HEK293 (cell line): Measurements from ENCODE around the gene COX19.

Experiments
- CTCF ChIA-PET: fragments of 350-600 bp; formaldehyde crosslinking; extraction: SDS; loops from one replicate; lab custom pipeline; 2021; ENCODE audit warnings: antibody characterized with exemption; lab: Yijun Ruan, JAX
- POLR2A ChIA-PET: fragments of 300-600 bp; formaldehyde crosslinking; extraction: SDS; loops from one replicate; lab custom pipeline; 2020; ENCODE audit warnings: antibody characterized with exemption, inconsistent platforms; lab: Yijun Ruan, JAX
- H3K27ac ChIP-seq: fragments of 200-500 bp; sonication (Bioruptor generic); 2 replicates; pipeline ENCODE4 v1.5.1; 2014; ENCODE audit warnings: low read depth, low read length, control low read depth, inconsistent platforms; ENCODE audit errors: extremely low read depth
- H3K36me3 ChIP-seq, 2 experiments: fragments of 200-500 bp in 1 of 2; sonication (Bioruptor generic) in 1 of 2; 1 replicate in 1 of 2; 2 replicates in 1 of 2; pipeline ENCODE4 v1.5.1; 2014 to 2017; ENCODE audit warnings: inconsistent platforms in 2 of 2, low read length in 2 of 2; ENCODE audit not compliant: control insufficient read depth in 2 of 2, insufficient read depth in 1 of 2
- H3K4me1 ChIP-seq: fragments of 200-500 bp; sonication (Bioruptor generic); 2 replicates; pipeline ENCODE4 v1.5.1; 2014; ENCODE audit warnings: mild to moderate bottlenecking, low read length, inconsistent platforms; ENCODE audit not compliant: control insufficient read depth, insufficient read depth
- H3K4me3 ChIP-seq: 2 replicates; pipeline ENCODE4 v1.5.1; 2011; ENCODE audit warnings: low read depth, mild to moderate bottlenecking, control low read depth, low read length, moderate library complexity
- H3K9me3 ChIP-seq: fragments of 200-500 bp; sonication (Bioruptor generic); 2 replicates; pipeline ENCODE4 v1.5.1; 2014; ENCODE audit warnings: low read depth, low read length, inconsistent platforms; ENCODE audit not compliant: control insufficient read depth, insufficient read depth
- GLIS1 ChIP-seq: fragments of 450-650 bp; formaldehyde crosslinking; IDR thresholded peaks from 2 replicates; pipeline ENCODE4 v1.5.1; 2016; ENCODE audit warnings: missing biosample characterization, missing genetic modification characterization
- GLIS2 ChIP-seq: fragments of 450-650 bp; formaldehyde crosslinking; IDR thresholded peaks from 2 replicates; pipeline ENCODE4 v1.5.1; 2016; ENCODE audit warnings: missing biosample characterization, missing genetic modification characterization
- OVOL3 ChIP-seq: fragments of 450-650 bp; formaldehyde crosslinking; IDR thresholded peaks from 2 replicates; pipeline ENCODE4 v1.5.1; 2016; ENCODE audit warnings: missing biosample characterization, missing genetic modification characterization
- PATZ1 ChIP-seq: fragments of 450-650 bp; formaldehyde crosslinking; IDR thresholded peaks from 2 replicates; pipeline ENCODE4 v1.5.1; 2016; ENCODE audit warnings: missing biosample characterization, missing genetic modification characterization
- SCRT1 ChIP-seq: fragments of 450-650 bp; formaldehyde crosslinking; IDR thresholded peaks from 2 replicates; pipeline ENCODE4 v1.5.1; 2016; ENCODE audit warnings: missing biosample characterization, missing genetic modification characterization, borderline replicate concordance
- SP7 ChIP-seq: fragments of 450-650 bp; formaldehyde crosslinking; IDR thresholded peaks from 2 replicates; pipeline ENCODE4 v1.5.1; 2016; ENCODE audit warnings: missing biosample characterization, missing genetic modification characterization
- YY2 ChIP-seq: fragments of 450-650 bp; formaldehyde crosslinking; IDR thresholded peaks from 2 replicates; pipeline ENCODE4 v1.5.1; 2016; ENCODE audit warnings: missing biosample characterization, missing genetic modification characterization
- ZBTB20 ChIP-seq: fragments of 450-650 bp; formaldehyde crosslinking; IDR thresholded peaks from 2 replicates; pipeline ENCODE4 v1.5.1; 2016; ENCODE audit warnings: missing biosample characterization, missing genetic modification characterization
- ZBTB44 ChIP-seq: fragments of 450-650 bp; IDR thresholded peaks from 2 replicates; pipeline ENCODE4 v1.5.1; 2018; ENCODE audit warnings: missing biosample characterization, mild to moderate bottlenecking, missing genetic modification characterization
- ZNF19 ChIP-seq: fragments of 450-650 bp; formaldehyde crosslinking; IDR thresholded peaks from 2 replicates; pipeline ENCODE4; 2016; ENCODE audit warnings: missing biosample characterization, missing genetic modification characterization, low read depth
- ZNF623 ChIP-seq: fragments of 450-650 bp; formaldehyde crosslinking; IDR thresholded peaks from 2 replicates; pipeline ENCODE4 v1.5.1; 2016; ENCODE audit warnings: missing biosample characterization, missing genetic modification characterization
- ZSCAN16 ChIP-seq: fragments of 450-650 bp; formaldehyde crosslinking; IDR thresholded peaks from 2 replicates; pipeline ENCODE4 v1.5.1; 2016; ENCODE audit warnings: missing biosample characterization, missing genetic modification characterization
- TF ChIP-seq, protein P1 (sequence below): fragments of 450-650 bp; formaldehyde crosslinking; conservative IDR thresholded peaks from 2 replicates; pipeline ENCODE4 v1.5.1; 2016; ENCODE audit warnings: low read depth, missing biosample characterization, missing genetic modification characterization
- TF ChIP-seq, protein P2 (sequence below): fragments of 450-650 bp; formaldehyde crosslinking; IDR thresholded peaks from 2 replicates; pipeline ENCODE4 v1.5.1; 2017; ENCODE audit warnings: missing biosample characterization, missing genetic modification characterization
- TF ChIP-seq, protein P3 (sequence below): fragments of 450-650 bp; formaldehyde crosslinking; IDR thresholded peaks from 2 replicates; pipeline ENCODE4 v1.5.1; 2017; ENCODE audit warnings: missing biosample characterization, missing genetic modification characterization
- TF ChIP-seq, protein P4 (sequence below): fragments of 450-650 bp; formaldehyde crosslinking; IDR thresholded peaks from 2 replicates; pipeline ENCODE4 v1.5.1; 2016; ENCODE audit warnings: missing biosample characterization, missing genetic modification characterization

Gene COX19

GRCh38 chr7:1010226-1010625 is 34.9 kb upstream of the COX19 start:
- peaks cover 0 to 12% of the 10 kb centered on the region in 2 experiments; a peak in 1 of 3 replicates for H3K36me3 ChIP-seq
- TF ChIP-seq GLIS2 (peak; percentile 32; the same call in 1 of the 2 replicates), PATZ1 (no peak), SP7 (tag by site-specific recombination) (no peak), GLIS1 (tag by site-specific recombination) (peak; percentile 29; the same call in 1 of the 2 replicates), OVOL3 (tag by site-specific recombination) (no peak)
- H3K27ac ChIP-seq: no peak overlapping the region
- H3K4me1 ChIP-seq: no peaks in the 10 kb centered on the region
- POLR2A ChIA-PET: no interaction called here
- no peak overlapping the region for H3K4me3 ChIP-seq
- CTCF ChIA-PET: interaction anchor here (0.9 kb wide), 1 partner anchor 17 kb away, joined by 3 read pairs; no protein-coding TSS in a partner anchor
- no peaks in the 10 kb centered on the region for H3K9me3 ChIP-seq

DNA sequence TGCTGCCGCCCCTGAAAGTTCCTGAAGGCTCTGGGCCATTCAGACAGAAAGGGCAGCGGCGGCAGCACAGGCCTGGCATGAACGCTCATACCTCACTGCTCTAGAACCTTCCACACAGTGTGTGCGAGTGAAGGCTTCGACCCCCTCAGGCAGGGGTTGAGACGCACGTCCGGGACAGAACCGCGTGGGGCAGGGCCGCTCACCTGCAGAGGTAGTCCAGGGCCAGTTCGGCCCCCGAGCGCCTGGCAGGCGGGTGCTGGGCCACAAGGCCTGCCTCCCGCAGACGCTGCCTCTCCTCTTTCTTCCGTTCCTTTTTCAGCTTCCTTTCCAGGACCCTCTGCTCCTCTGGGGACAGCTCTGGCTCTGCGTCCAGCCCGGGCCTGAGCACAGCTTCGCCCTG is 34.4 kb upstream of the COX19 start:
- POLR2A ChIA-PET: no interaction called here
- no peaks in the 10 kb centered on the region for H3K9me3 ChIP-seq
- TF ChIP-seq SCRT1 (tag by site-specific recombination) (no peak), ZBTB20 (tag by site-specific recombination) (no peak), YY2 (tag by site-specific recombination) (no peak), ZNF623 (tag by site-specific recombination) (no peak), ZSCAN16 (tag by site-specific recombination) (no peak), ZNF19 (tag by site-specific recombination) (no peak)
- TF ChIP-seq, protein P1, sequence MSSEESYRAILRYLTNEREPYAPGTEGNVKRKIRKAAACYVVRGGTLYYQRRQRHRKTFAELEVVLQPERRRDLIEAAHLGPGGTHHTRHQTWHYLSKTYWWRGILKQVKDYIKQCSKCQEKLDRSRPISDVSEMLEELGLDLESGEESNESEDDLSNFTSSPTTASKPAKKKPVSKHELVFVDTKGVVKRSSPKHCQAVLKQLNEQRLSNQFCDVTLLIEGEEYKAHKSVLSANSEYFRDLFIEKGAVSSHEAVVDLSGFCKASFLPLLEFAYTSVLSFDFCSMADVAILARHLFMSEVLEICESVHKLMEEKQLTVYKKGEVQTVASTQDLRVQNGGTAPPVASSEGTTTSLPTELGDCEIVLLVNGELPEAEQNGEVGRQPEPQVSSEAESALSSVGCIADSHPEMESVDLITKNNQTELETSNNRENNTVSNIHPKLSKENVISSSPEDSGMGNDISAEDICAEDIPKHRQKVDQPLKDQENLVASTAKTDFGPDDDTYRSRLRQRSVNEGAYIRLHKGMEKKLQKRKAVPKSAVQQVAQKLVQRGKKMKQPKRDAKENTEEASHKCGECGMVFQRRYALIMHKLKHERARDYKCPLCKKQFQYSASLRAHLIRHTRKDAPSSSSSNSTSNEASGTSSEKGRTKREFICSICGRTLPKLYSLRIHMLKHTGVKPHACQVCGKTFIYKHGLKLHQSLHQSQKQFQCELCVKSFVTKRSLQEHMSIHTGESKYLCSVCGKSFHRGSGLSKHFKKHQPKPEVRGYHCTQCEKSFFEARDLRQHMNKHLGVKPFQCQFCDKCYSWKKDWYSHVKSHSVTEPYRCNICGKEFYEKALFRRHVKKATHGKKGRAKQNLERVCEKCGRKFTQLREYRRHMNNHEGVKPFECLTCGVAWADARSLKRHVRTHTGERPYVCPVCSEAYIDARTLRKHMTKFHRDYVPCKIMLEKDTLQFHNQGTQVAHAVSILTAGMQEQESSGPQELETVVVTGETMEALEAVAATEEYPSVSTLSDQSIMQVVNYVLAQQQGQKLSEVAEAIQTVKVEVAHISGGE (tag by site-specific recombination): no peak
- TF ChIP-seq, all 188 proteins: peak for 0
- Histone ChIP-seq H3K4me3 (no peak overlapping the region), H3K4me1 (no peaks in the 10 kb centered on the region), H3K27ac (no peak overlapping the region), H3K36me3 (peaks cover 0 to 12% of the 10 kb centered on the region in 2 experiments; a peak in 1 of 3 replicates)
- CTCF ChIA-PET: interaction anchor here (0.9 kb wide), 1 partner anchor 17 kb away, joined by 3 read pairs; no protein-coding TSS in a partner anchor

GRCh38 chr7:1008733-1009363 is 33.5 kb upstream of the COX19 start:
- no peak overlapping the region for H3K27ac ChIP-seq
- ChIA-PET CTCF (interaction anchor here (0.6 kb wide), 1 partner anchor 16 kb away, joined by 3 read pairs; no protein-coding TSS in a partner anchor), POLR2A (no interaction called here)
- TF ChIP-seq OVOL3 (tag by site-specific recombination) (no peak), ZBTB44 (tag by site-specific recombination) (no peak)
- TF ChIP-seq, protein P2, sequence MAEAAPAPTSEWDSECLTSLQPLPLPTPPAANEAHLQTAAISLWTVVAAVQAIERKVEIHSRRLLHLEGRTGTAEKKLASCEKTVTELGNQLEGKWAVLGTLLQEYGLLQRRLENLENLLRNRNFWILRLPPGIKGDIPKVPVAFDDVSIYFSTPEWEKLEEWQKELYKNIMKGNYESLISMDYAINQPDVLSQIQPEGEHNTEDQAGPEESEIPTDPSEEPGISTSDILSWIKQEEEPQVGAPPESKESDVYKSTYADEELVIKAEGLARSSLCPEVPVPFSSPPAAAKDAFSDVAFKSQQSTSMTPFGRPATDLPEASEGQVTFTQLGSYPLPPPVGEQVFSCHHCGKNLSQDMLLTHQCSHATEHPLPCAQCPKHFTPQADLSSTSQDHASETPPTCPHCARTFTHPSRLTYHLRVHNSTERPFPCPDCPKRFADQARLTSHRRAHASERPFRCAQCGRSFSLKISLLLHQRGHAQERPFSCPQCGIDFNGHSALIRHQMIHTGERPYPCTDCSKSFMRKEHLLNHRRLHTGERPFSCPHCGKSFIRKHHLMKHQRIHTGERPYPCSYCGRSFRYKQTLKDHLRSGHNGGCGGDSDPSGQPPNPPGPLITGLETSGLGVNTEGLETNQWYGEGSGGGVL (tag by site-specific recombination): no peak
- TF ChIP-seq, protein P3, sequence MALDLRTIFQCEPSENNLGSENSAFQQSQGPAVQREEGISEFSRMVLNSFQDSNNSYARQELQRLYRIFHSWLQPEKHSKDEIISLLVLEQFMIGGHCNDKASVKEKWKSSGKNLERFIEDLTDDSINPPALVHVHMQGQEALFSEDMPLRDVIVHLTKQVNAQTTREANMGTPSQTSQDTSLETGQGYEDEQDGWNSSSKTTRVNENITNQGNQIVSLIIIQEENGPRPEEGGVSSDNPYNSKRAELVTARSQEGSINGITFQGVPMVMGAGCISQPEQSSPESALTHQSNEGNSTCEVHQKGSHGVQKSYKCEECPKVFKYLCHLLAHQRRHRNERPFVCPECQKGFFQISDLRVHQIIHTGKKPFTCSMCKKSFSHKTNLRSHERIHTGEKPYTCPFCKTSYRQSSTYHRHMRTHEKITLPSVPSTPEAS: peak; percentile 51; the same call in 1 of the 2 replicates
- TF ChIP-seq, protein P4, sequence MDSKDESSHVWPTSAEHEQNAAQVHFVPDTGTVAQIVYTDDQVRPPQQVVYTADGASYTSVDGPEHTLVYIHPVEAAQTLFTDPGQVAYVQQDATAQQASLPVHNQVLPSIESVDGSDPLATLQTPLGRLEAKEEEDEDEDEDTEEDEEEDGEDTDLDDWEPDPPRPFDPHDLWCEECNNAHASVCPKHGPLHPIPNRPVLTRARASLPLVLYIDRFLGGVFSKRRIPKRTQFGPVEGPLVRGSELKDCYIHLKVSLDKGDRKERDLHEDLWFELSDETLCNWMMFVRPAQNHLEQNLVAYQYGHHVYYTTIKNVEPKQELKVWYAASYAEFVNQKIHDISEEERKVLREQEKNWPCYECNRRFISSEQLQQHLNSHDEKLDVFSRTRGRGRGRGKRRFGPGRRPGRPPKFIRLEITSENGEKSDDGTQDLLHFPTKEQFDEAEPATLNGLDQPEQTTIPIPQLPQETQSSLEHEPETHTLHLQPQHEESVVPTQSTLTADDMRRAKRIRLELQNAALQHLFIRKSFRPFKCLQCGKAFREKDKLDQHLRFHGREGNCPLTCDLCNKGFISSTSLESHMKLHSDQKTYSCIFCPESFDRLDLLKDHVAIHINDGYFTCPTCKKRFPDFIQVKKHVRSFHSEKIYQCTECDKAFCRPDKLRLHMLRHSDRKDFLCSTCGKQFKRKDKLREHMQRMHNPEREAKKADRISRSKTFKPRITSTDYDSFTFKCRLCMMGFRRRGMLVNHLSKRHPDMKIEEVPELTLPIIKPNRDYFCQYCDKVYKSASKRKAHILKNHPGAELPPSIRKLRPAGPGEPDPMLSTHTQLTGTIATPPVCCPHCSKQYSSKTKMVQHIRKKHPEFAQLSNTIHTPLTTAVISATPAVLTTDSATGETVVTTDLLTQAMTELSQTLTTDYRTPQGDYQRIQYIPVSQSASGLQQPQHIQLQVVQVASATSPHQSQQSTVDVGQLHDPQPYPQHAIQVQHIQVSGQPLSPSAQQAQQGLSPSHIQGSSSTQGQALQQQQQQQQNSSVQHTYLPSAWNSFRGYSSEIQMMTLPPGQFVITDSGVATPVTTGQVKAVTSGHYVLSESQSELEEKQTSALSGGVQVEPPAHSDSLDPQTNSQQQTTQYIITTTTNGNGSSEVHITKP (tag by site-specific recombination): no peak

More at GRCh38 chr7:1008733-1009363, 33.5 kb upstream of the COX19 start:
- Histone ChIP-seq H3K4me3 (no peak overlapping the region), H3K4me1 (no peaks in the 10 kb centered on the region), H3K9me3 (no peaks in the 10 kb centered on the region), H3K36me3 (peaks cover 0 to 12% of the 10 kb centered on the region in 2 experiments; a peak in 1 of 3 replicates)
